HEK293 (cell line): ENCODE measurements around the gene PTAR1.

Experiments
- MYNN ChIP-seq: fragments of 450-650 bp; formaldehyde crosslinking; IDR thresholded peaks from 2 replicates; pipeline ENCODE4 v1.5.1; 2016; ENCODE audit warnings: missing biosample characterization, missing genetic modification characterization, borderline replicate concordance
- SP2 ChIP-seq: fragments of 450-650 bp; formaldehyde crosslinking; IDR thresholded peaks from 2 replicates; pipeline ENCODE4 v1.5.1; 2016; ENCODE audit warnings: missing biosample characterization, missing genetic modification characterization
- TCF7L2 ChIP-seq: IDR thresholded peaks from 2 replicates; pipeline ENCODE4 v1.6.1; 2011; ENCODE audit warnings: low read depth, mild to moderate bottlenecking, inconsistent platforms, low read length, moderate library complexity, borderline replicate concordance
- ZEB2 ChIP-seq: fragments of 450-650 bp; formaldehyde crosslinking; IDR thresholded peaks from 2 replicates; pipeline ENCODE4 v1.5.1; 2016; ENCODE audit warnings: missing biosample characterization, missing genetic modification characterization
- ZFP37 ChIP-seq: fragments of 450-650 bp; formaldehyde crosslinking; IDR thresholded peaks from 2 replicates; pipeline ENCODE4 v1.5.1; 2016; ENCODE audit warnings: missing biosample characterization, missing genetic modification characterization
- ZNF174 ChIP-seq: fragments of 450-650 bp; formaldehyde crosslinking; IDR thresholded peaks from 2 replicates; pipeline ENCODE4 v1.5.0; 2017; ENCODE audit warnings: missing biosample characterization, mild to moderate bottlenecking, missing genetic modification characterization
- ZNF24 ChIP-seq: fragments of 450-650 bp; formaldehyde crosslinking; IDR thresholded peaks from 2 replicates; pipeline ENCODE4 v1.5.1; 2016; ENCODE audit warnings: missing biosample characterization, missing genetic modification characterization
- ZNF629 ChIP-seq: fragments of 450-650 bp; formaldehyde crosslinking; IDR thresholded peaks from 2 replicates; pipeline ENCODE4 v1.5.1; 2017; ENCODE audit warnings: missing biosample characterization, missing genetic modification characterization
- ZNF701 ChIP-seq: fragments of 450-650 bp; formaldehyde crosslinking; IDR thresholded peaks from 2 replicates; pipeline ENCODE4 v1.5.1; 2016; ENCODE audit warnings: missing biosample characterization, missing genetic modification characterization
- ZNF707 ChIP-seq: fragments of 450-650 bp; formaldehyde crosslinking; IDR thresholded peaks from 2 replicates; pipeline ENCODE4 v1.5.1; 2016; ENCODE audit warnings: missing biosample characterization, missing genetic modification characterization
- TF ChIP-seq, protein P1 (sequence below): fragments of 450-650 bp; formaldehyde crosslinking; IDR thresholded peaks from 2 replicates; pipeline ENCODE4 v1.5.1; 2016; ENCODE audit warnings: missing biosample characterization, missing genetic modification characterization
- TF ChIP-seq, protein P2 (sequence below): fragments of 450-650 bp; formaldehyde crosslinking; IDR thresholded peaks from 2 replicates; pipeline ENCODE4 v1.5.1; 2016; ENCODE audit warnings: missing biosample characterization, missing genetic modification characterization, low read depth
- TF ChIP-seq, protein P3 (sequence below): sonication (generic); formaldehyde crosslinking; IDR thresholded peaks from 2 replicates; pipeline ENCODE4 v1.8.1; 2022; ENCODE audit warnings: mild to moderate bottlenecking, moderate library complexity, missing genetic modification reagents

GRCh38 chr9:69673311-69673640 lies 86.5 kb downstream of the PTAR1 start:
- TF ChIP-seq MYNN (no peak), ZNF707 (no peak), ZFP37 (tag by site-specific recombination) (no peak), ZNF24 (no peak), SP2 (tag by site-specific recombination) (no peak), ZEB2 (no peak), ZNF174 (tag by site-specific recombination) (no peak), ZNF629 (no peak), ZNF701 (tag by site-specific recombination) (no peak), TCF7L2 (no peak)
- TF ChIP-seq, protein P1, sequence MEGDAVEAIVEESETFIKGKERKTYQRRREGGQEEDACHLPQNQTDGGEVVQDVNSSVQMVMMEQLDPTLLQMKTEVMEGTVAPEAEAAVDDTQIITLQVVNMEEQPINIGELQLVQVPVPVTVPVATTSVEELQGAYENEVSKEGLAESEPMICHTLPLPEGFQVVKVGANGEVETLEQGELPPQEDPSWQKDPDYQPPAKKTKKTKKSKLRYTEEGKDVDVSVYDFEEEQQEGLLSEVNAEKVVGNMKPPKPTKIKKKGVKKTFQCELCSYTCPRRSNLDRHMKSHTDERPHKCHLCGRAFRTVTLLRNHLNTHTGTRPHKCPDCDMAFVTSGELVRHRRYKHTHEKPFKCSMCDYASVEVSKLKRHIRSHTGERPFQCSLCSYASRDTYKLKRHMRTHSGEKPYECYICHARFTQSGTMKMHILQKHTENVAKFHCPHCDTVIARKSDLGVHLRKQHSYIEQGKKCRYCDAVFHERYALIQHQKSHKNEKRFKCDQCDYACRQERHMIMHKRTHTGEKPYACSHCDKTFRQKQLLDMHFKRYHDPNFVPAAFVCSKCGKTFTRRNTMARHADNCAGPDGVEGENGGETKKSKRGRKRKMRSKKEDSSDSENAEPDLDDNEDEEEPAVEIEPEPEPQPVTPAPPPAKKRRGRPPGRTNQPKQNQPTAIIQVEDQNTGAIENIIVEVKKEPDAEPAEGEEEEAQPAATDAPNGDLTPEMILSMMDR (tag by site-specific recombination): no peak
- TF ChIP-seq, protein P2, sequence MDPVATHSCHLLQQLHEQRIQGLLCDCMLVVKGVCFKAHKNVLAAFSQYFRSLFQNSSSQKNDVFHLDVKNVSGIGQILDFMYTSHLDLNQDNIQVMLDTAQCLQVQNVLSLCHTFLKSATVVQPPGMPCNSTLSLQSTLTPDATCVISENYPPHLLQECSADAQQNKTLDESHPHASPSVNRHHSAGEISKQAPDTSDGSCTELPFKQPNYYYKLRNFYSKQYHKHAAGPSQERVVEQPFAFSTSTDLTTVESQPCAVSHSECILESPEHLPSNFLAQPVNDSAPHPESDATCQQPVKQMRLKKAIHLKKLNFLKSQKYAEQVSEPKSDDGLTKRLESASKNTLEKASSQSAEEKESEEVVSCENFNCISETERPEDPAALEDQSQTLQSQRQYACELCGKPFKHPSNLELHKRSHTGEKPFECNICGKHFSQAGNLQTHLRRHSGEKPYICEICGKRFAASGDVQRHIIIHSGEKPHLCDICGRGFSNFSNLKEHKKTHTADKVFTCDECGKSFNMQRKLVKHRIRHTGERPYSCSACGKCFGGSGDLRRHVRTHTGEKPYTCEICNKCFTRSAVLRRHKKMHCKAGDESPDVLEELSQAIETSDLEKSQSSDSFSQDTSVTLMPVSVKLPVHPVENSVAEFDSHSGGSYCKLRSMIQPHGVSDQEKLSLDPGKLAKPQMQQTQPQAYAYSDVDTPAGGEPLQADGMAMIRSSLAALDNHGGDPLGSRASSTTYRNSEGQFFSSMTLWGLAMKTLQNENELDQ (tag by site-specific recombination): no peak
- TF ChIP-seq, protein P3, sequence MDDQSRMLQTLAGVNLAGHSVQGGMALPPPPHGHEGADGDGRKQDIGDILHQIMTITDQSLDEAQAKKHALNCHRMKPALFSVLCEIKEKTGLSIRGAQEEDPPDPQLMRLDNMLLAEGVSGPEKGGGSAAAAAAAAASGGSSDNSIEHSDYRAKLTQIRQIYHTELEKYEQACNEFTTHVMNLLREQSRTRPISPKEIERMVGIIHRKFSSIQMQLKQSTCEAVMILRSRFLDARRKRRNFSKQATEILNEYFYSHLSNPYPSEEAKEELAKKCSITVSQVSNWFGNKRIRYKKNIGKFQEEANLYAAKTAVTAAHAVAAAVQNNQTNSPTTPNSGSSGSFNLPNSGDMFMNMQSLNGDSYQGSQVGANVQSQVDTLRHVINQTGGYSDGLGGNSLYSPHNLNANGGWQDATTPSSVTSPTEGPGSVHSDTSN (CRISPR knock-in tag): no peak
